HG03025 (cell line): ENCODE measurements around the gene RTP5.

Experiments used
- ATAC-seq: cut with Tn5 transposase; IDR thresholded peaks from one replicate; pipeline ENCODE4 v1.9.1; 2021; ENCODE audit warnings: mild to moderate bottlenecking, moderate library complexity; ENCODE audit not compliant: unreplicated experiment, low FRiP score

Gene RTP5

DNA sequence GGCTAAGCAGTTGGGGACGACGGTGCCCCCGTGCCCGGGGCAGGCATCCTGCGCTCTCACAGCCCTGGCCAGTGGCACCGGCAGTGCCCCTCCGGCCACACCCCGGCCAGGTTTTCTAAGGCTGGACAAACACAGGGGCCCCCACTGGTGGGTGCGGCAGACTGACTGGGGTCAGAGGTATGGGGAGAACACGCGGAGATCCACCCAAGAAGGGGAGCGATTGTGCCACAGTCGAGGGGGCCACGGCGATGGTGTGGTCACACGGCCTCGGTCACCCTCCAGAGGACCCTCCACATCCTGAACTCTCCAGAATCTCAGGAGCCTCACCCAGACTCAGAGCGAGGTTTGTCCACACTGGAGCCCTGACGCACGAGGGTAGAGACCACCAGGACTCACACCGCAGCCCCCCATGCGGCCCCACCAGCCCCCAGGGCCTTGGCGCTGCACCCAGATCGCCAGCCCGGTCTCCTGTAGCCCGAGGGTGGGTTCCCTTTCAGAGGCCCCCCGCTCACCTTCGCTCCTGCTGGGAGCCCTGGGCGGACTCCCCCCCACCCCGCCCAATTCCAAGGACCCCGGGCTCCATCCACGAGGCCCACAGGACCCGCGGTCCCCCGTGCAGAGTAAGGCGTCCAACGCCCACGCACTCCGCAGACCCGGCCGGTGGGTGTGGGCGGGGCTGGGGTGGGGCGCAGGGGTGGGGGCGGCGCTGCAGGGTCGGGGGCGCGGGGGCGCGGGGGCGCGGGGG is 26.0 kb upstream of the RTP5 start:
- ATAC-seq: no peak

DNA sequence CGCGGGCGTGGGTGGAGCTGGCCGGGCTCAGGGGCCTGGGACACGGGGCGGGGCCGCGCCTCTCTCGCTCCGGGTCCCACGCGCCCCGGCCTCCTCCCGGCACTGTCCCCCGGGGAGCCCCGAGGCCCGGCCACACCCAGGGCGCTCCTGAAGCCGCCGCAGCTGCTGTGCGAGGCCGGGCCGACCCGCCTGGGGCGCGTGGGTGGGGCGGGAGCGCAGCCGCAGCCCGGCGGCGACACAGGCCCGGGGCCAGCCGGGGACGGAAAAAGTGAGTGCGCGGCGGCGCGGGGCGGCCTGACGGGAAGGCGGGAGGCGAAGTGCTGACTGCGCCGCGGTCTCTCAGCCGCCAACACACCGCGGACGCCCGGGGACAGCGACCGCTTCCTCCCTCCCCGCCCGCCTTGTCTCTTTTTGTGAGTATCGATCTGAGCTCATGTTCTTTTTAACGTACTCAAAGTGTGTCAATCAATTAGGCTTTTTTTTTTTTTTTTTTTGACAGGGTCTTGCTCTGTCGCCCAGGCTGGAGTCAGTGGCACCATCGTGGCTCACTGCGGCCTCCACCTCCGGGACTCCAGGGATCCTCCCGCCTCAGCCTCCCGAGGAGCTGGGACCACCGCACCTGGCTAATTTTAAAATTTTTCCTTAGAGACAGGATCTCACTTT is 25.3 kb upstream of the RTP5 start:
- ATAC-seq: no peak

- no peak for ATAC-seq
Observed at GRCh38 chr2:241844831-241845578, 24.5 kb upstream of the RTP5 start.

- no peak for ATAC-seq
Observed at GRCh38 chr2:241846406-241846805, 23.1 kb upstream of the RTP5 start.

- no peak for ATAC-seq
Observed at GRCh38 chr2:241848761-241849615, 20.5 kb upstream of the RTP5 start.

DNA sequence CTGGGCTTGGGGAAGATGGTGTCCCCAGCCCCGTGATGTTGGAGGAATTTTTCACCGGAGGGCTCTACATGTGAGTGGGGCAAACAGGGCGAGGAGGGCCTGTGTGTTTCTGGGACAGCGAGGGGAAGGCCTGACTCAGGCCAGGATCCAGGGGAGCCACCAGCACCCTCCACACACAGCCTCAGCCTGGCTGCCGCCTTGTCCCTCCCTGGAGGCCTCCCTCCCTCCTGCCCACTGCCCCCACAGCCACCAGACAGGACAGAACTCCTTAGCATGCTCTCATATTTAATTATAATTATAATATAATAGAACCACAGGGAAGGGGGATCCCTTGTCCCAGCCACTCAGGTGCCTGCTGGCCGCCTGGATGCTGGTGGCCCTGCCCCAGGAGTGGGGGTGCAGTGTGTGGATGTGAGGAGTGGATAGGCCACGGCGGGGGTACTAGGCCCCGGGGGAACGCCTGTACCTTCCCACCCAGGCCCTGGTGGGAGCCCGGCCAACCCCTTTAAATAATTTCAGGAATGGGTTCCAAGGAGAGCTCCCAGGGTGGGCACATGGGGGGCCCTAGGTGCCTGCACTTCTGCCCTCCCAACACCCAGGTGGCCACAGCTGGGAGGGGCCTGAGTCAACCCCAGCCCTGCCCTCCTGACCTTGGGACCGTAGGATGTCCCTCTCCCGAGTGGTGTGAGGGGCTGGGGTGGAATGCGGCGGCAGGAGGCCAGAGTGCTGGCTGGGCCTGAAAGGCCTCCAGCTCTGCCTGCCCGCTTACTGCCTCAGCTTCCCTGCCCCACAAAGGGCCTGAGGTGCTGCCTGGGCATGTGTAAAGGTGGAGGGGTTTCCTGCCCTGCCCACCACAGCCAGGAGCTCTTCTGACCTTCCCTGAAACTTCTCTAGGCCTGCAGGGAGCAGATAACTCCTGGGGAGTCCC is 19.6 kb upstream of the RTP5 start:
- ATAC-seq: no peak

GRCh38 chr2:241850544-241851324 is 18.8 kb upstream of the RTP5 start:
- no peak for ATAC-seq

- ATAC-seq: no peak
Observed at GRCh38 chr2:241851325-241852115, 18.0 kb upstream of the RTP5 start.

- no peak for ATAC-seq
Observed at GRCh38 chr2:241852116-241852980, 17.2 kb upstream of the RTP5 start.

- no peak for ATAC-seq
Observed at GRCh38 chr2:241852981-241853631, 16.4 kb upstream of the RTP5 start.

DNA sequence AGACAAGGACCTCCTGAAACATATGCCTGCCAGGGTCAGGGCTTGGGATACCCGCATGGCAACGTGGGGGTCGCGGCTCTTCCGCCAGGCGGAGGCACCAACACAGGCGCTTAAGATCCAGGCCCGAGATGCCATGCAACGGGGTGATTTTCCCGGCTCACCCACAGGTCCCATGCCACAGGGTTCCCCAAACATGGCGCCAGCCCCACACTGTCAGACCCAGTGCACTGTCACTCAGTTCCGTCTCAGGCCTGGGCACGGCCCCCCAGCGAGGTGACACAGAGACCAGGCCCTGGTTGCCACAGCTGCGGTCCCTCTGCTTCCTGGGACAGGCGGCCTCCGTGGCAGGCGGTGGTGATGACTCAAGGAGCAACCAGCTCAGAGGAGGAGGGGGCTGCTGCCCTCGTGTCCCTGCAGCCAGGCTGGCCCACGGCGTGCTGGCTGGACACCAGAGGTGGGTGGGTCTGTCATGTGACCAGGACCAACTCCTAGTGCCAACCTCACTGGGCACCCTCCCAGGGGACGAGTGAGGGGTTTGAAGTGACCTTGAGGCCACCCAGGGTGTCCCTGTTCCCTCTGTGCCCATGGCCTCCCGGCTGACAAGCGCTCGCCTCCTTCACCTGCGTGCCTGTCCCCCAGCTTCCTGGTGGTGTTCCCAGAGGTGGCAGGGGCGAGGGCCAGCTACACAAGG is 15.7 kb upstream of the RTP5 start:
- no peak for ATAC-seq

- no peak for ATAC-seq
Observed at GRCh38 chr2:241854342-241855244, 14.9 kb upstream of the RTP5 start.

DNA sequence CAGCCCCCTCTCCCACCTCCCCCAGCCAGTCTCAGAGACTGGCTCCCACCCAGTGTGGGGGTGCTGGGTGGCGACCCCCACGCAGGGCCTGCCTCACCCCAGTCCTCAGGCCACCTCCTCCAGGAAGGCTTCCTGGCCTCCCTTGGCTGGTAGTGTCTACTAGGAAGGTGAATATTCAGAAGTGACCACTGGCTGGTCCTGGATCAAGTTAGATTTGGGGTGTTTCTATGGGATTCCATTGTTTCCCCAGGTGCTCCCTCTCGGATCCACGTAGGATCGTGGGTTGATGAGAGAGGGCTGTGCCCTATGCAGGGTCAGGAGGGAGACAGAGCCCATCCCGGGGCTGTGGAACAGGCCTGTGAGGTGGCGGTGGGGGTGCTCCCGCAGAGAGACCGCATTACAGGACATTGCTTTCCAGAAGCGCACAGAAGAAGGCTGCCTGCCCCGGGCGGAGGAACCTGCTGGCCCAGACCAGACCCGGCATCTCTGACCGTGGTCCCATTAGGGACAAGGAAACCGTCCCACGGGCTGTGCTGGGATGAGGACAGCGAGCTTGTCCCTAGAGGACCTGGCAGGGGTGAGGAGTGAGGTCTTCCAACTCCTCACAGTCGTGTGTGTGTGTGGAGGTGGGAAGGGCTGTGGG is 14.2 kb upstream of the RTP5 start:
- ATAC-seq: no peak

- ATAC-seq: no peak
Observed at GRCh38 chr2:241855888-241856422, 13.6 kb upstream of the RTP5 start.
